ENCODE measurements around the gene LGR5.

DNA sequence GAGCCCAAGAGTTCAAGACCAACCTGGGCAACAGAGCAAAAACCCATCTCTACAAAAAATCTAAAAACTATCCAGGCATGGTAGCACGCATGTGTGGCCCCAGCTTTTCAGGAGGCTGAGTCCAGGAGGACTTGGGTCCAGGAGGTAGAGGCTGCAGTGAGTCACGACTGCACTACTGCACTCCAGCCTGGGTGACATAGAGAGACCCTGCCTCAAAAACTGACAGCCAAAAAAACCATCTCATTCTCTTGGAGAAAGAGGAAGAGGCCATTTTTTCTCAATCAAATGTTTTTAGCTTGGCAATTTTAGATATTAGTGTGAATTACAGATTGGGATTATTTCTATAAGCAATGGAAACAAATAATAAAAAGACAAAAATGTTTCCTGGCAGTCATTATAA, 185.9 kb downstream of the LGR5 start:
- TF ChIP-seq, protein P1, sequence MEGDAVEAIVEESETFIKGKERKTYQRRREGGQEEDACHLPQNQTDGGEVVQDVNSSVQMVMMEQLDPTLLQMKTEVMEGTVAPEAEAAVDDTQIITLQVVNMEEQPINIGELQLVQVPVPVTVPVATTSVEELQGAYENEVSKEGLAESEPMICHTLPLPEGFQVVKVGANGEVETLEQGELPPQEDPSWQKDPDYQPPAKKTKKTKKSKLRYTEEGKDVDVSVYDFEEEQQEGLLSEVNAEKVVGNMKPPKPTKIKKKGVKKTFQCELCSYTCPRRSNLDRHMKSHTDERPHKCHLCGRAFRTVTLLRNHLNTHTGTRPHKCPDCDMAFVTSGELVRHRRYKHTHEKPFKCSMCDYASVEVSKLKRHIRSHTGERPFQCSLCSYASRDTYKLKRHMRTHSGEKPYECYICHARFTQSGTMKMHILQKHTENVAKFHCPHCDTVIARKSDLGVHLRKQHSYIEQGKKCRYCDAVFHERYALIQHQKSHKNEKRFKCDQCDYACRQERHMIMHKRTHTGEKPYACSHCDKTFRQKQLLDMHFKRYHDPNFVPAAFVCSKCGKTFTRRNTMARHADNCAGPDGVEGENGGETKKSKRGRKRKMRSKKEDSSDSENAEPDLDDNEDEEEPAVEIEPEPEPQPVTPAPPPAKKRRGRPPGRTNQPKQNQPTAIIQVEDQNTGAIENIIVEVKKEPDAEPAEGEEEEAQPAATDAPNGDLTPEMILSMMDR (conservative IDR thresholded peaks at IDR 0.05), result no peak
- no peak for TF ChIP-seq ZFX (IDR thresholded peaks at IDR 0.05)

Data from C4-2B (cell line).